K562 (cell line): ENCODE measurements around the gene ROS1. TPM values are rescaled to one million over a fixed set of nuclear protein-coding genes. Genes with fewer than 3 reads are reported as not detected.
A peak's percentile ranks its signal among the peaks of the same experiment; 100 is the strongest.

Experiments
- ATAC-seq: fragments of 200-7000 bp; cut with Tn5 transposase; 3 replicates; pipeline ENCODE4 v1.9.1; 2020; ENCODE audit warnings: moderate library complexity
- BruUV-seq: library from RNA; stranded (reverse); fragments of 400-500 nt; replicated peaks from 2 replicates; lab custom pipeline; 2021; lab: Mats Ljungman, UMichigan
- CTCF ChIA-PET: fragments of 300-600 bp; formaldehyde crosslinking; extraction: SDS; loops from one replicate; lab custom pipeline; 2021; ENCODE audit warnings: low intra/inter-chr PET ratio; lab: Yijun Ruan, JAX
- POLR2A ChIA-PET: fragments of 300-600, 350-650 bp; sonication (Branson Sonifier 250); formaldehyde crosslinking; extraction: SDS; loops from one replicate; lab custom pipeline; 2021; ENCODE audit warnings: antibody characterized with exemption, inconsistent platforms; lab: Yijun Ruan, JAX
- DNase-seq, 4 experiments: peaks; one replicate each; pipeline versions ENCODE4 v3.0.0 to v3.0.0-alpha.2; 2011 to 2018; ENCODE audit warnings: low spot score in 3 of 4, mixed read lengths in 3 of 4; ENCODE audit errors: extremely low read depth in 1 of 4
- FAIRE-seq: peaks from 2 replicates; lab custom pipeline; 2011; peaks lifted over from hg19 to GRCh38; lab: Jason Lieb, UNC
- H2AFZ ChIP-seq: 2 replicates; pipeline ENCODE4 v1.6.0; 2011; ENCODE audit warnings: low read depth, low read length, control low read depth, inconsistent platforms
- H3K27ac ChIP-seq: fragments of 200-600 bp; 3 replicates; pipeline ENCODE4 v1.8.0; 2011; ENCODE audit warnings: low read depth, mild to moderate bottlenecking, control low read depth, inconsistent platforms, low read length, moderate library complexity, mixed read lengths; ENCODE audit errors: extremely low read depth
- H3K27me3 ChIP-seq, 2 experiments: fragments of 300-600 bp in 1 of 2; 2 replicates in 1 of 2; 3 replicates in 1 of 2; pipeline versions ENCODE4 v1.6.0 to v1.8.0; 2011; ENCODE audit warnings: inconsistent platforms in 2 of 2, low read length in 2 of 2, mild to moderate bottlenecking in 1 of 2, mixed read lengths in 1 of 2, moderate library complexity in 1 of 2; ENCODE audit not compliant: control insufficient read depth in 2 of 2, insufficient read depth in 2 of 2
- H3K36me3 ChIP-seq: fragments of 300-600 bp; 3 replicates; pipeline ENCODE4 v1.8.0; 2011; ENCODE audit warnings: mild to moderate bottlenecking, low read length, inconsistent platforms; ENCODE audit not compliant: control insufficient read depth, insufficient read depth
- H3K4me1 ChIP-seq, 2 experiments: fragments of 200-600 bp in 1 of 2; replicated peaks in 1 of 2; 2 replicates in 1 of 2; 3 replicates in 1 of 2; pipeline versions ENCODE4 v1.5.1 to v1.8.0; 2011; ENCODE audit warnings: inconsistent platforms in 2 of 2, low read length in 2 of 2, mild to moderate bottlenecking in 1 of 2, mixed read lengths in 1 of 2, moderate library complexity in 1 of 2; ENCODE audit not compliant: control insufficient read depth in 2 of 2, insufficient read depth in 2 of 2
- H3K4me2 ChIP-seq: 2 replicates; pipeline ENCODE4 v1.6.1; 2011; ENCODE audit warnings: low read length, control low read depth, inconsistent platforms, mixed read lengths; ENCODE audit not compliant: insufficient read depth
- H3K4me3 ChIP-seq: fragments of 200-600 bp; sonication (generic), shearing (Covaris generic); 2 replicates; pipeline ENCODE4 v1.5.1; 2016; ENCODE audit warnings: control low read depth, inconsistent platforms
- H3K79me2 ChIP-seq: fragments of 200-600 bp; 3 replicates; pipeline ENCODE4 v1.8.0; 2011; ENCODE audit warnings: low read length, inconsistent platforms; ENCODE audit not compliant: control insufficient read depth, insufficient read depth
- H3K9ac ChIP-seq, 2 experiments: 2 replicates each; pipeline versions ENCODE4 v1.6.0 to v1.6.1; 2011; ENCODE audit warnings: low read depth in 2 of 2, low read length in 2 of 2, control low read depth in 1 of 2, inconsistent platforms in 1 of 2, mild to moderate bottlenecking in 1 of 2, mixed read lengths in 1 of 2; ENCODE audit not compliant: insufficient read depth in 1 of 2
- H3K9me1 ChIP-seq: one replicate; pipeline ENCODE4 v1.6.0; 2011; ENCODE audit warnings: inconsistent platforms, mild to moderate bottlenecking, low read length, moderate library complexity; ENCODE audit not compliant: control insufficient read depth, insufficient read depth
- H3K9me3 ChIP-seq: replicated peaks from 2 replicates; pipeline ENCODE4 v1.5.1; 2011; ENCODE audit warnings: low read depth, low read length, inconsistent platforms; ENCODE audit not compliant: control insufficient read depth, insufficient read depth
- H4K20me1 ChIP-seq: replicated peaks from 2 replicates; pipeline ENCODE4 v1.6.1; 2011; ENCODE audit warnings: low read length, inconsistent platforms, mixed read lengths; ENCODE audit not compliant: control insufficient read depth, insufficient read depth
- ETV5 ChIP-seq: sonication (generic); formaldehyde crosslinking; IDR thresholded peaks from 2 replicates; pipeline ENCODE4 v1.4.0; 2020; ENCODE audit warnings: low read depth, mild to moderate bottlenecking, missing genetic modification reagents
- JUNB ChIP-seq: fragments of 450-650 bp; formaldehyde crosslinking; conservative IDR thresholded peaks from 2 replicates; pipeline ENCODE4 v1.4.0; 2020; ENCODE audit warnings: mild to moderate bottlenecking
- KAT2B ChIP-seq: IDR thresholded peaks from one replicate; pipeline ENCODE4 v1.6.1; 2012; ENCODE audit warnings: low read depth, mild to moderate bottlenecking, control low read depth, inconsistent platforms, low read length, moderate library complexity
- MTA1 ChIP-seq: fragments of 450-650 bp; IDR thresholded peaks from 2 replicates; pipeline ENCODE4 v1.6.1; 2017; ENCODE audit warnings: borderline replicate concordance
- PHB ChIP-seq: fragments of 250-450 bp; sonication (Bioruptor Pico); IDR thresholded peaks from 2 replicates; pipeline ENCODE4 v1.5.0; 2021
- SMAD1 ChIP-seq: fragments of 150-350 bp; IDR thresholded peaks from 2 replicates; pipeline ENCODE4 v1.6.1; 2014; ENCODE audit warnings: low read length, low read depth; ENCODE audit not compliant: partially characterized antibody
- ZNF24 ChIP-seq: fragments of 450-650 bp; IDR thresholded peaks from 2 replicates; pipeline ENCODE4 v1.6.1; 2016
- WGBS: fragments of 100-300 bp; shearing (Covaris generic); methylation state at CpG from one replicate; pipeline ENCODE4 v1.1.6; 2016; ENCODE audit warnings: low coverage, mixed read lengths; ENCODE audit not compliant: insufficient coverage; ENCODE audit errors: missing lambda C conversion rate; 5-methylcytosine and 5-hydroxymethylcytosine counted together
- in situ Hi-C: fragments of 300-500 bp; cut with MboI; formaldehyde crosslinking; loops from 4 replicates; pipeline ENCODE4 v1.15.0; 2018; ENCODE audit warnings: inconsistent platforms, mixed read lengths
- intact Hi-C: fragments of 100-400 bp; cut with micrococcal nuclease; formaldehyde crosslinking; loops from 2 replicates; pipeline ENCODE4 v1.14.2; 2022
- polyA plus RNA-seq, 8 experiments: library from polyadenylated mRNA; depleted of rRNA in 4 of 8; stranded (reverse) in 5 of 8; unstranded in 3 of 8; fragments of >200 nt; fragmentation: Nextera tagmentation in 2 of 8; fragmentation: Illumina TruSeq in 1 of 8; extraction: Ambion mirVana in 2 of 8; extraction: Trizol in 1 of 8; gene quantifications; 2 replicates each; pipeline versions ENCODE4 v1.2.1 to v1.2.3, GENCODE V29; 2011 to 2014; ENCODE audit warnings: inconsistent platforms in 1 of 8, missing spikeins in 1 of 8
- total RNA-seq, 7 experiments: library from RNA; depleted of rRNA in 6 of 7; stranded (reverse); fragments of >200 nt in 6 of 7; fragmentation: Illumina TruSeq in 2 of 7; extraction: Trizol in 2 of 7; gene quantifications; 2 replicates each; pipeline versions ENCODE4 v1.2.1 to v1.2.3, GENCODE V29; 2011 to 2021; ENCODE audit warnings: low replicate concordance in 1 of 7
- TF ChIP-seq, protein P1 (sequence below): fragments of 450-650 bp; IDR thresholded peaks from 2 replicates; pipeline ENCODE4 v1.6.1; 2016; ENCODE audit warnings: borderline replicate concordance
- TF ChIP-seq, protein P2 (sequence below): fragments of 450-650 bp; IDR thresholded peaks from 2 replicates; pipeline ENCODE4 v1.6.1; 2016; ENCODE audit warnings: low read depth, mild to moderate bottlenecking, moderate library complexity
- TF ChIP-seq, protein P3 (sequence below): fragments of 250-450 bp; sonication (Bioruptor Pico); IDR thresholded peaks from 2 replicates; pipeline ENCODE4 v1.8.0; 2021; ENCODE audit warnings: borderline replicate concordance, mild to moderate bottlenecking, moderate library complexity; ENCODE audit not compliant: poor library complexity, severe bottlenecking

Gene ROS1
- total and polyA plus RNA-seq, 9 of the 15 experiments (the other 6 are each of a cell fraction or from before 2014, with no cell fraction given): under 0.01 to 0.16 (median 0.04) TPM; not detected in 6

DNA sequence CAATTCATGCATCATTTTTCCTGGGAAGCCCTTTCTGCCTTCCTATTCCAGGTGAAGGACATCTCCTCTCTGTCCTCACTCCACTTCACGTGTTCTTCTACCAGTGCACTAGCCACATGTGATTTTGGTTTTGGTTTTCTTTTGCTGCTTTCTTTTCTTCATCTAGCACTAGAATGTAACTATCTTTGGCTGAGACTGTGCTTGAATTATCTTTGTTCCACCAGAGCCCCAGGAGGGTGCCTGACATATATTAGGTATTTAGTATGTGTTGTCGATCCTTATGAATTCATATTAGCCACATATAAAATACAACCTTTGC lies 80.5 kb downstream of the ROS1 start:
- Histone ChIP-seq H3K9me1 (no peaks in the 10 kb centered on the region), H3K4me3 (no peak overlapping the region), H3K27ac (no peak overlapping the region), H3K79me2 (no peaks in the 10 kb centered on the region), H3K36me3 (no peaks in the 10 kb centered on the region), H3K9me3 (no peaks in the 10 kb centered on the region), H3K4me1 (peaks cover 0 to 4% of the 10 kb centered on the region in 2 experiments; a peak in 2 of 5 replicates), H3K4me2 (no peak overlapping the region; the same call in 1 of the 2 replicates), H3K9ac (no peak overlapping the region), H2AFZ (peak overlapping the region; percentile 83; the same call in 1 of the 2 replicates), H4K20me1 (no peaks in the 10 kb centered on the region), H3K27me3 (no peaks in the 10 kb centered on the region)
- BruUV-seq: no TSS peak
- in situ Hi-C loops: no loop called here
- ChIA-PET POLR2A (no interaction called here), CTCF (no interaction called here)
- ATAC-seq (no peak), FAIRE-seq (no peak), DNase-seq (no peak)
- TF ChIP-seq, protein P1, sequence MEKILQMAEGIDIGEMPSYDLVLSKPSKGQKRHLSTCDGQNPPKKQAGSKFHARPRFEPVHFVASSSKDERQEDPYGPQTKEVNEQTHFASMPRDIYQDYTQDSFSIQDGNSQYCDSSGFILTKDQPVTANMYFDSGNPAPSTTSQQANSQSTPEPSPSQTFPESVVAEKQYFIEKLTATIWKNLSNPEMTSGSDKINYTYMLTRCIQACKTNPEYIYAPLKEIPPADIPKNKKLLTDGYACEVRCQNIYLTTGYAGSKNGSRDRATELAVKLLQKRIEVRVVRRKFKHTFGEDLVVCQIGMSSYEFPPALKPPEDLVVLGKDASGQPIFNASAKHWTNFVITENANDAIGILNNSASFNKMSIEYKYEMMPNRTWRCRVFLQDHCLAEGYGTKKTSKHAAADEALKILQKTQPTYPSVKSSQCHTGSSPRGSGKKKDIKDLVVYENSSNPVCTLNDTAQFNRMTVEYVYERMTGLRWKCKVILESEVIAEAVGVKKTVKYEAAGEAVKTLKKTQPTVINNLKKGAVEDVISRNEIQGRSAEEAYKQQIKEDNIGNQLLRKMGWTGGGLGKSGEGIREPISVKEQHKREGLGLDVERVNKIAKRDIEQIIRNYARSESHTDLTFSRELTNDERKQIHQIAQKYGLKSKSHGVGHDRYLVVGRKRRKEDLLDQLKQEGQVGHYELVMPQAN: no peak
- TF ChIP-seq, protein P2, sequence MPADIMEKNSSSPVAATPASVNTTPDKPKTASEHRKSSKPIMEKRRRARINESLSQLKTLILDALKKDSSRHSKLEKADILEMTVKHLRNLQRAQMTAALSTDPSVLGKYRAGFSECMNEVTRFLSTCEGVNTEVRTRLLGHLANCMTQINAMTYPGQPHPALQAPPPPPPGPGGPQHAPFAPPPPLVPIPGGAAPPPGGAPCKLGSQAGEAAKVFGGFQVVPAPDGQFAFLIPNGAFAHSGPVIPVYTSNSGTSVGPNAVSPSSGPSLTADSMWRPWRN: no peak
- no peak for TF ChIP-seq JUNB (CRISPR knock-in tag)
- TF ChIP-seq ZNF24: no peak
- TF ChIP-seq ETV5 (CRISPR knock-in tag): no peak
- TF ChIP-seq, protein P3, sequence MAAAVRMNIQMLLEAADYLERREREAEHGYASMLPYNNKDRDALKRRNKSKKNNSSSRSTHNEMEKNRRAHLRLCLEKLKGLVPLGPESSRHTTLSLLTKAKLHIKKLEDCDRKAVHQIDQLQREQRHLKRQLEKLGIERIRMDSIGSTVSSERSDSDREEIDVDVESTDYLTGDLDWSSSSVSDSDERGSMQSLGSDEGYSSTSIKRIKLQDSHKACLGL (CRISPR knock-in tag): no peak
- no peak for TF ChIP-seq PHB (CRISPR knock-in tag)
- no peak for TF ChIP-seq KAT2B
- TF ChIP-seq SMAD1: no peak
- no peak for TF ChIP-seq MTA1
- intact Hi-C loops: loop anchor here (5.0 to 10.0 kb wide), 2 partner anchors 212 to 910 kb away; no protein-coding TSS in a partner anchor
- 43% methylated on average over 2 of the region's 2 CpGs for WGBS
